ENCODE data around the gene RAPH1. TPM values are rescaled to one million over a fixed set of nuclear protein-coding genes. Genes with fewer than 3 reads are reported as not detected.
"Not testable (repeated sequence)": the region's sequence is repeated elsewhere in the genome, so short reads cannot be mapped to it uniquely, and the experiment has no call there.

RAPH1 gene
- total RNA-seq, 1 donor = 57.2 TPM

DNA sequence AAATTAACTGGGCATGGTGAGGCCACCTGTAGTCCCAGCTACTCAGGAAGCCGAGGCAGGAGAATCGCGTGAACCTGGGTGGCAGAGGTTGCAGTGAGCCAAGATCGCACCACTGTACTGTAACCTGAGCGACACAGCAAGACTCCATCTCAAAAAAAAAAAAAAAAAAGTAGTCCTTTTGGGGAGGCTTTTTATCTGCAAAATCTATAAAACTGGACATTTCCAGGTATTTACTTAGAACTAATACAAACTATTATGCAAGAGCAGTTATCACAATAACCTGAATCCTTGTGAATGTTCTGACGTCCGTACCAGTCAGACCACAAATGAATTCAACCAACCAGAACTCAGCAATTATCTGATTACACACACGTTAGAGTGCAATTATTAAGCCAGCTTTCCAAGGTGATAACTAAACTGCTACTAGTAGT lies 8.8 kb upstream of the RAPH1 start:
- no peak overlapping the region for H2AFZ ChIP-seq (ENCODE audit: low read length)
- no peaks in the 10 kb centered on the region for H3K27me3 ChIP-seq (ENCODE audit: insufficient read depth, low read length)
- H3K9me3 ChIP-seq (ENCODE audit: low read depth, low read length) = no peaks in the 10 kb centered on the region
- no peak overlapping the region for H3K4me2 ChIP-seq (ENCODE audit: insufficient read depth, low read length)
- H3K27ac ChIP-seq (ENCODE audit: low read depth, low read length) = no peak overlapping the region
- no peaks in the 10 kb centered on the region for H3K36me3 ChIP-seq (ENCODE audit: insufficient read depth, low read length)
- DNase-seq (ENCODE audit: insufficient read length, low spot score, missing footprints) = no peak
- H3K79me2 ChIP-seq (ENCODE audit: insufficient read depth, low read length) = no peaks in the 10 kb centered on the region
- TF ChIP-seq CTCF (IDR thresholded peaks at IDR 0.05; ENCODE audit: extremely low read depth, low read depth, low read length) = no peak
- no peak overlapping the region for H3K4me3 ChIP-seq (ENCODE audit: insufficient read depth, low read length)
- H3K4me1 ChIP-seq (ENCODE audit: insufficient read depth, low read length) = no peaks in the 10 kb centered on the region
- H4K20me1 ChIP-seq (ENCODE audit: insufficient read depth, low read length) = no peaks in the 10 kb centered on the region

DNA sequence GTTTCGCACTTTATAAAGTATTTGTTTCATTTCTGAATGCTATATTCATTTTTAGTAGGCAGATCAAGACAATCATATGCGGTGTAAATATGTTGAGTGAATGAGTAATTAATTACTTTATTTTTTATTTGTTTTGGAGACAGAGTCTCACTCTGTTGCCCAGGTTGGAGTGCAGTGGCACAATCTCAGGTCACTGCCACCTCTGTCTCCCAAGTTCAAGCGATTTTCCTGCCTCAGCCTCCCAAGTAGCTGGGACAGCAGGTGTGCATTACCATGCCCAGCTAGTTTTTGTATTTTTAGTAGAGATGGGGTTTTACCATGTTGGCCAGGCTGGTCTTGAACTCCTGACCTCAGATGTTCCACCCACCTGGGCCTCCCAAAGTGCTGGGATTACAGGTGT lies 5.5 kb upstream of the RAPH1 start:
- H3K4me2 ChIP-seq (ENCODE audit: insufficient read depth, low read length); H3K27ac ChIP-seq (ENCODE audit: low read depth, low read length); H3K4me3 ChIP-seq (ENCODE audit: insufficient read depth, low read length); H3K4me1 ChIP-seq (ENCODE audit: insufficient read depth, low read length); H3K79me2 ChIP-seq (ENCODE audit: insufficient read depth, low read length); H2AFZ ChIP-seq (ENCODE audit: low read length); H3K9me3 ChIP-seq (ENCODE audit: low read depth, low read length); DNase-seq (ENCODE audit: insufficient read length, low spot score, missing footprints); H3K27me3 ChIP-seq (ENCODE audit: insufficient read depth, low read length); H4K20me1 ChIP-seq (ENCODE audit: insufficient read depth, low read length); H3K36me3 ChIP-seq (ENCODE audit: insufficient read depth, low read length): not testable (repeated sequence)

DNA sequence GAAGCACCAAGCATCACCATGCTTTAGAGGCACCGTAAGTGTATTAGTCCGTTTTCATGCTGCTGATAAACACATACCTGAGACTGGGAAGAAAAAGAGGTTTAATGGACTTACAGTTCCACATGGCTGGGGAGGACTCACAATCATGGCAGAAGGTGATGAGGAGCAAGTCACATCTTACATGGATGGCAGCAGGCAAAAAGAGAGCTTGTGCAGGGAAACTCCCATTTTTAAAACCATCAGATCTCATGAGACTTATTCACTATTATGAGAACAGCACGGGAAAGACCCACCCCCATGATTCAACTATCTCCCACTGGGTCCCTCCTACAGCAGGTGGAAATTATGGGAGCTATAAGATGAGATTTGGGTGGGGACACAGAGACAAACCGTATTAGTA lies 3.1 kb upstream of the RAPH1 start:
- H3K4me3 ChIP-seq (ENCODE audit: insufficient read depth, low read length); H2AFZ ChIP-seq (ENCODE audit: low read length); H3K4me2 ChIP-seq (ENCODE audit: insufficient read depth, low read length); H3K9me3 ChIP-seq (ENCODE audit: low read depth, low read length); H3K27me3 ChIP-seq (ENCODE audit: insufficient read depth, low read length); DNase-seq (ENCODE audit: insufficient read length, low spot score, missing footprints); H3K27ac ChIP-seq (ENCODE audit: low read depth, low read length); H4K20me1 ChIP-seq (ENCODE audit: insufficient read depth, low read length); H3K4me1 ChIP-seq (ENCODE audit: insufficient read depth, low read length); H3K36me3 ChIP-seq (ENCODE audit: insufficient read depth, low read length): not testable (repeated sequence)
- peaks cover 17% of the 10 kb centered on the region for H3K79me2 ChIP-seq (ENCODE audit: insufficient read depth, low read length)

- H3K79me2 ChIP-seq (ENCODE audit: insufficient read depth, low read length) = peaks cover 34% of the 10 kb centered on the region
- not testable (repeated sequence) for H3K27ac ChIP-seq (ENCODE audit: low read depth, low read length); H3K4me1 ChIP-seq (ENCODE audit: insufficient read depth, low read length); DNase-seq (ENCODE audit: insufficient read length, low spot score, missing footprints); H3K36me3 ChIP-seq (ENCODE audit: insufficient read depth, low read length); H3K27me3 ChIP-seq (ENCODE audit: insufficient read depth, low read length); H3K9me3 ChIP-seq (ENCODE audit: low read depth, low read length); H3K4me2 ChIP-seq (ENCODE audit: insufficient read depth, low read length); H3K4me3 ChIP-seq (ENCODE audit: insufficient read depth, low read length); H2AFZ ChIP-seq (ENCODE audit: low read length)
- H4K20me1 ChIP-seq (ENCODE audit: insufficient read depth, low read length) = peaks cover 16% of the 10 kb centered on the region
These were observed 1.5 kb upstream of the RAPH1 start for GRCh38 chr2:203536586-203536951.

GRCh38 chr2:203535784-203536585 lies 884 bp upstream of the RAPH1 start:
- Histone ChIP-seq H3K27me3 (ENCODE audit: insufficient read depth, low read length) (no peaks in the 10 kb centered on the region), H3K27ac (ENCODE audit: low read depth, low read length) (peak overlapping the region; percentile 90), H2AFZ (ENCODE audit: low read length) (peak overlapping the region; percentile 52), H3K4me2 (ENCODE audit: insufficient read depth, low read length) (peak overlapping the region; percentile 82), H3K4me1 (ENCODE audit: insufficient read depth, low read length) (peaks cover 7% of the 10 kb centered on the region), H3K9me3 (ENCODE audit: low read depth, low read length) (no peaks in the 10 kb centered on the region), H3K79me2 (ENCODE audit: insufficient read depth, low read length) (peaks cover 40% of the 10 kb centered on the region), H4K20me1 (ENCODE audit: insufficient read depth, low read length) (peaks cover 16% of the 10 kb centered on the region), H3K36me3 (ENCODE audit: insufficient read depth, low read length) (peaks cover 2% of the 10 kb centered on the region), H3K4me3 (ENCODE audit: insufficient read depth, low read length) (peak overlapping the region; percentile 97)
- peak; percentile 89 for DNase-seq (ENCODE audit: insufficient read length, low spot score, missing footprints)
- TF ChIP-seq CTCF (IDR thresholded peaks at IDR 0.05; ENCODE audit: extremely low read depth, low read depth, low read length) = no peak

Data from osteoblast (primary cell).